ENCODE data around the gene FAM47E. TPM values are rescaled to one million over a fixed set of nuclear protein-coding genes. Genes with fewer than 3 reads are reported as not detected.

The FAM47E gene
- total RNA-seq, 2 experiments from 2014 or later, result 0.34 to 0.74 TPM

DNA sequence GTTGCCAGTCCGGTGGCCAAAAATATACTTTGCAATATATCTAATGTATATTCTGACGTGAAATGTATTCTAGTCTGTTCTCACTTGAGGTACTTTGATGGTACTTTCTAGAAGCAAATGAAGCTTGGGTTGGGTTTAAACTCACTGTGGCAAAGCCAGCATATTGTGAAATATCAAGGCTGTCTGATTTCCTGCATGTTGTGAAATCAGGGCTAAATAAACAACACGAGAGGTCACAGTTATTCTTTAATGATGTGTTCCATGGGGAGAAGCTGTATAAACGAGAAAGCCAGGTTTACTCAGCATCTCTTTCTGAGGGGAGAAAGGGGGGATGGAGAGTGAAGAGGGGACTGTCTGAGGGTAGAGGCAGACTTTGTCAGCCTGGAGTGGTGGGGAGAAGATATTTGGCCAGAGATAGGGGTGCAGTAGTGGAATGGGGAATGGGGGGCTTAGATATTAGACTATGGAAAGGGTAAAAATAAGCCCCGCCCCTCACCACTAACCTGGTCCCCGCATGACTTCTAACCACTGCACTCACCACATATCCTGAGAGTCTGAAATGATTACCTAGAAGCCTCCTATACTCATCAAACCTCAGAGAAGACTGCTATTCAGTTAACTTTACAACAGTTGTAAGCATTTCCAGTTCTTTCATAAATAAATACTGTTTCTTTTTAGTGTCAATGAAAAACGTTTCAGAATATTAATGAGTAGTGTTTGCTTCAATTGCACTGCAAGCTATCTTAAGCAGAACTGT, 32.0 kb upstream of the FAM47E start:
- no peaks in the 10 kb centered on the region for H3K36me3 ChIP-seq (ENCODE audit: insufficient read depth, low read length)
- Mint-ChIP-seq H3K36me3 (ENCODE audit: low read depth) (no peaks in the 10 kb centered on the region), H3K9me3 (no peaks in the 10 kb centered on the region), H3K4me1 (ENCODE audit: low read depth) (peaks cover 8% of the 10 kb centered on the region), H3K27me3 (no peaks in the 10 kb centered on the region), H3K27ac (no peak overlapping the region), H3K4me3 (no peak overlapping the region)
- no peak overlapping the region for H3K27ac ChIP-seq (ENCODE audit: low read depth in 1 of 2, low read length in 2 of 2)
- TF ChIP-seq, protein P1, sequence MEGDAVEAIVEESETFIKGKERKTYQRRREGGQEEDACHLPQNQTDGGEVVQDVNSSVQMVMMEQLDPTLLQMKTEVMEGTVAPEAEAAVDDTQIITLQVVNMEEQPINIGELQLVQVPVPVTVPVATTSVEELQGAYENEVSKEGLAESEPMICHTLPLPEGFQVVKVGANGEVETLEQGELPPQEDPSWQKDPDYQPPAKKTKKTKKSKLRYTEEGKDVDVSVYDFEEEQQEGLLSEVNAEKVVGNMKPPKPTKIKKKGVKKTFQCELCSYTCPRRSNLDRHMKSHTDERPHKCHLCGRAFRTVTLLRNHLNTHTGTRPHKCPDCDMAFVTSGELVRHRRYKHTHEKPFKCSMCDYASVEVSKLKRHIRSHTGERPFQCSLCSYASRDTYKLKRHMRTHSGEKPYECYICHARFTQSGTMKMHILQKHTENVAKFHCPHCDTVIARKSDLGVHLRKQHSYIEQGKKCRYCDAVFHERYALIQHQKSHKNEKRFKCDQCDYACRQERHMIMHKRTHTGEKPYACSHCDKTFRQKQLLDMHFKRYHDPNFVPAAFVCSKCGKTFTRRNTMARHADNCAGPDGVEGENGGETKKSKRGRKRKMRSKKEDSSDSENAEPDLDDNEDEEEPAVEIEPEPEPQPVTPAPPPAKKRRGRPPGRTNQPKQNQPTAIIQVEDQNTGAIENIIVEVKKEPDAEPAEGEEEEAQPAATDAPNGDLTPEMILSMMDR (IDR thresholded peaks at IDR 0.05), result no peak
- no peaks in the 10 kb centered on the region for H3K9me3 ChIP-seq (ENCODE audit: control insufficient read depth in 1 of 2, insufficient read depth in 1 of 2, low read length in 2 of 2)
- ChIA-PET CTCF (no interaction called here), POLR2A (no interaction called here)
- H3K4me1 ChIP-seq (ENCODE audit: insufficient read depth, low read length), result peaks cover 11% of the 10 kb centered on the region
- ATAC-seq (ENCODE audit: poor library complexity) (no peak), DNase-seq (no peak)
- intact Hi-C loops (cut with DNase I, micrococcal nuclease), result loop anchor here in 1 of 2 experiments (10.0 kb wide), 3 partner anchors 585 to 855 kb away; partner anchors contain the start of genes CCNI and CDKL2
- H3K27me3 ChIP-seq (ENCODE audit: control insufficient read depth in 1 of 2, insufficient read depth in 2 of 2, low read length in 2 of 2), result no peaks in the 10 kb centered on the region
- no peak overlapping the region for H3K4me3 ChIP-seq (ENCODE audit: low read length)

DNA sequence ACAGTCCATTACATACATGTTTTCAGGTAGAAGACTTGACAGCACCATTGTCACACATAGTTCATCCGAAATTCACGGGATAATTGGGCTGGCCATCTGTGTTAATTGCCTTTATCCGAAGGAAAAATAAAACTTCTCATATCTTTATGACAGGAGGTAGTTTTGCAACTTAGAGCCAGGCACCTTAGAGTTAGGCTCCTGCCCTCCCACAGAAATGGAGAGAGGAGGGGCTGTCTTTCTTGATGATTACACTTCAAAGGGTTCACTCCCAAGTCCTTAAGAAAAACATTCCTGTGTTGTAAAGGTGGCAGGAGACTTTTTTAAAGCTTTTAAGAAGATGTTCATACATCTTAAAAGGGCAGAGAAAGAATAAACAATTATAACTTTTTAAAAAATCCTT, 27.4 kb upstream of the FAM47E start:
- CTCF ChIA-PET, result no interaction called here

DNA sequence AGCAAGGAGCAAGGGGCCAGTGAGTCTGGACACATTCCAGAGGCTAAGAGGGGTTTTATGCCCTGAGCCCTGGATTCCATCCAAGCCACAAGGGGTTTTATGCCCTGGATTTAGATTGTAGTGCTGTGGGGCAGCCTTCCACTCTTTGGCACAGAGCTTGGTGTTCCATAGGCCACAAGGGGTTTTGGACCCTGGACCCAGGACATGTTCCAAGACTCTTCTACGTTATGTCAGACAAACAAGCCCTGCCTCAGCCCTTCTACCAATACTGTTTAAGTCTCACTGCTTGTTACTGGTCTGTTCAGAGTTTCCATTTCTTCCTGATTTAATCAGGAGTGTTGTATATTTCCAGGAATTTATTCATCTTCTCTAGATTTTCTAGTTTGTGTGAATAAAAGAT, 25.1 kb upstream of the FAM47E start:
- H3K36me3 ChIP-seq (ENCODE audit: insufficient read depth, low read length), result no peaks in the 10 kb centered on the region
- DNase-seq, result no peak
- POLR2A ChIA-PET, result no interaction called here
- TF ChIP-seq, protein P1 (IDR thresholded peaks at IDR 0.05), result no peak
- Mint-ChIP-seq H3K9me3 (peaks cover 9% of the 10 kb centered on the region), H3K27me3 (no peaks in the 10 kb centered on the region), H3K36me3 (ENCODE audit: low read depth) (peaks cover 8% of the 10 kb centered on the region), H3K27ac (no peak overlapping the region), H3K4me1 (ENCODE audit: low read depth) (no peaks in the 10 kb centered on the region), H3K4me3 (no peak overlapping the region)
- H3K27me3 ChIP-seq (ENCODE audit: control insufficient read depth in 1 of 2, insufficient read depth in 2 of 2, low read length in 2 of 2), result peaks cover 3 to 7% of the 10 kb centered on the region in 2 experiments
- no peak overlapping the region for H3K27ac ChIP-seq (ENCODE audit: low read depth in 1 of 2, low read length in 2 of 2)
- CTCF ChIA-PET, result no interaction called here
- intact Hi-C loops (cut with DNase I, micrococcal nuclease), result no loop called here
- H3K9me3 ChIP-seq (ENCODE audit: control insufficient read depth in 1 of 2, insufficient read depth in 1 of 2, low read length in 2 of 2), result peaks cover 0 to 4% of the 10 kb centered on the region in 2 experiments
- no peaks in the 10 kb centered on the region for H3K4me1 ChIP-seq (ENCODE audit: insufficient read depth, low read length)
- ATAC-seq (ENCODE audit: poor library complexity), result no peak
- no peak overlapping the region for H3K4me3 ChIP-seq (ENCODE audit: low read length)

More for the DNA sequence above, 27.4 kb upstream of the FAM47E start:
- intact Hi-C loops (cut with DNase I, micrococcal nuclease), result no loop called here
- Mint-ChIP-seq H3K27ac (no peak overlapping the region), H3K4me1 (ENCODE audit: low read depth) (no peaks in the 10 kb centered on the region), H3K27me3 (no peaks in the 10 kb centered on the region), H3K36me3 (ENCODE audit: low read depth) (peaks cover 6% of the 10 kb centered on the region), H3K4me3 (no peak overlapping the region), H3K9me3 (peaks cover 9% of the 10 kb centered on the region)
- Histone ChIP-seq H3K9me3 (ENCODE audit: control insufficient read depth in 1 of 2, insufficient read depth in 1 of 2, low read length in 2 of 2) (no peaks in the 10 kb centered on the region), H3K4me1 (ENCODE audit: insufficient read depth, low read length) (no peaks in the 10 kb centered on the region), H3K36me3 (ENCODE audit: insufficient read depth, low read length) (no peaks in the 10 kb centered on the region), H3K27ac (ENCODE audit: low read depth in 1 of 2, low read length in 2 of 2) (no peak overlapping the region), H3K27me3 (ENCODE audit: control insufficient read depth in 1 of 2, insufficient read depth in 2 of 2, low read length in 2 of 2) (no peaks in the 10 kb centered on the region), H3K4me3 (ENCODE audit: low read length) (no peak overlapping the region)
- TF ChIP-seq, protein P1 (IDR thresholded peaks at IDR 0.05), result no peak
- POLR2A ChIA-PET, result no interaction called here
- DNase-seq (no peak), ATAC-seq (ENCODE audit: poor library complexity) (no peak)

All from CD4-positive, alpha-beta T cell (primary cell).